ENCODE measurements around the gene URB1. TPM values are rescaled to one million over a fixed set of nuclear protein-coding genes. Genes with fewer than 3 reads are reported as not detected.

The URB1 gene
- total RNA-seq, 2 donors from 2014 or later: 15.4 to 16.7 TPM

DNA sequence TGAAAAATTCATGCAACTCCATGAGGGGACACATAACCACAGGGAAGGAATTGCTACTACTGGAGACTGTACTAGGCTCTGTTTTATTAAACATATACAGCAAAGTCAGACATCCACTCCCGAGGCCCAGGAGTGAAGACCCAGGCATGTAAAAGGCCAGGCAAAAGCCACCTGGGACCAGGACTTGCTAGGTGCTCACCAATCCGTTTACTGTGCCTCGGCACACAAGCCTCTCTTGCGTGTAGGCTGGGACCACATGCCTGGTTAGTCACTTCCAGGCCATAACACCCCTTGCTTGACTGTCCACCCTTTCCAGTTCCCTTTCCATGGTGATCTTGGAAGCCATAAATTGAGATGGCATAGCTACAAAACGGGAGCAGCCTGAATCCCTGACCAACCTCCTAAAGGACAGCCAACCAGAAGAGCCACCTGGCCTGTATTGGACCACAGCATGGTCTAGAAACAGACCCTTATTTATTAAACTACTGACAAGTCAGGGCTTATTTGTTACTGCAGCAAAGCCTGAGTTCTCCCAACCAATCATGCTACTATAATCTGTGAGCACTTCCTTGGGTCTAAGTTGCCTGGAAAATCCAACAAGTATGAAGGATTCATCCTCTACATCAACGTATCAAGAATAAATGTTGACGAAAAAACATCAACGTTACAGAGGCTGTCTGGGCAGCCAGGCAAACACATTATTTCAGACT lies 39.7 kb downstream of the URB1 start:
- H3K9me3 Mint-ChIP-seq: no peaks in the 10 kb centered on the region
- H3K36me3 Mint-ChIP-seq (ENCODE audit: insufficient read depth in 2 of 2): peaks cover 18 to 32% of the 10 kb centered on the region in 2 donors
- H3K27me3 Mint-ChIP-seq (ENCODE audit: low read depth): no peaks in the 10 kb centered on the region
- H3K27ac Mint-ChIP-seq: no peak overlapping the region
- ATAC-seq (replicated peaks in 1 of 2) (no peak), DNase-seq (no peak)
- H3K4me3 Mint-ChIP-seq: no peak overlapping the region
- no peaks in the 10 kb centered on the region for H3K4me1 Mint-ChIP-seq (ENCODE audit: low read depth)

GRCh38 chr21:32352526-32352925 lies 40.3 kb downstream of the URB1 start:
- Mint-ChIP-seq H3K36me3 (ENCODE audit: insufficient read depth in 2 of 2) (peaks cover 21 to 37% of the 10 kb centered on the region in 2 donors), H3K27me3 (ENCODE audit: low read depth) (no peaks in the 10 kb centered on the region), H3K27ac (no peak overlapping the region), H3K4me1 (ENCODE audit: low read depth) (no peaks in the 10 kb centered on the region), H3K4me3 (no peak overlapping the region), H3K9me3 (no peaks in the 10 kb centered on the region)
- ATAC-seq (replicated peaks in 1 of 2): no peak
- no peak for DNase-seq

DNA sequence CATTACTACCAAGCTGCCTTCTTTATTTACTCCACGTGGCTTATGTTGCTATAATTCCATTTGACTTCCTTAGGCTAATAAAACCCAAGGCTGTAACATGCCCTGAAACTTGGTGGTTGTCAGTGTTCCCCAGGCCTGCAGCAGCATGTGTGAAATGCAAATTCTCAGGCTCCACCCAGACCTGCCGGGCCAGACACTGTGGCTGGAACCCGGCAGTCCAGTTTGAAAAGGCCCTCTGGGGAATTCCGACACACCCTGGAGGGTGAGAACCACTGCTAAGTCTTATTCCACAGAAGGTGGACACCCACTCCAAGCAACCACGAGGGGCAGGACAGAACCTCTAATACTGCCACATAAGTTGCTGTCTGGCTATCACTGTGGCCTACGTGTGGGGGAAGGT lies 41.4 kb downstream of the URB1 start:
- H3K27ac Mint-ChIP-seq: no peak overlapping the region
- H3K4me3 Mint-ChIP-seq: no peak overlapping the region
- H3K27me3 Mint-ChIP-seq (ENCODE audit: low read depth): no peaks in the 10 kb centered on the region
- H3K4me1 Mint-ChIP-seq (ENCODE audit: low read depth): no peaks in the 10 kb centered on the region
- ATAC-seq (replicated peaks in 1 of 2) (no peak), DNase-seq (no peak)
- H3K9me3 Mint-ChIP-seq: no peaks in the 10 kb centered on the region
- peaks cover 19 to 35% of the 10 kb centered on the region in 2 donors for H3K36me3 Mint-ChIP-seq (ENCODE audit: insufficient read depth in 2 of 2)

- Mint-ChIP-seq H3K9me3 (no peaks in the 10 kb centered on the region), H3K36me3 (ENCODE audit: insufficient read depth in 2 of 2) (peaks cover 20 to 35% of the 10 kb centered on the region in 2 donors), H3K4me1 (ENCODE audit: low read depth) (no peaks in the 10 kb centered on the region), H3K27ac (no peak overlapping the region), H3K4me3 (no peak overlapping the region), H3K27me3 (ENCODE audit: low read depth) (no peaks in the 10 kb centered on the region)
- DNase-seq (no peak), ATAC-seq (replicated peaks in 1 of 2) (no peak)
Observed at GRCh38 chr21:32350981-32351380, 41.8 kb downstream of the URB1 start.

GRCh38 chr21:32350211-32350980 lies 42.4 kb downstream of the URB1 start:
- Mint-ChIP-seq H3K36me3 (ENCODE audit: insufficient read depth in 2 of 2) (peaks cover 22 to 38% of the 10 kb centered on the region in 2 donors), H3K27ac (no peak overlapping the region), H3K4me3 (no peak overlapping the region), H3K27me3 (ENCODE audit: low read depth) (no peaks in the 10 kb centered on the region), H3K4me1 (ENCODE audit: low read depth) (no peaks in the 10 kb centered on the region), H3K9me3 (no peaks in the 10 kb centered on the region)
- ATAC-seq (replicated peaks in 1 of 2): no peak
- DNase-seq: no peak

GRCh38 chr21:32349333-32349944 lies 43.4 kb downstream of the URB1 start:
- DNase-seq (no peak), ATAC-seq (replicated peaks in 1 of 2) (peak; percentile 34 to 47)
- Mint-ChIP-seq H3K27ac (no peak overlapping the region), H3K36me3 (ENCODE audit: insufficient read depth in 2 of 2) (peaks cover 29 to 48% of the 10 kb centered on the region in 2 donors), H3K9me3 (peaks cover 0 to 4% of the 10 kb centered on the region in 2 donors), H3K4me3 (no peak overlapping the region), H3K4me1 (ENCODE audit: low read depth) (no peaks in the 10 kb centered on the region), H3K27me3 (ENCODE audit: low read depth) (no peaks in the 10 kb centered on the region)

DNA sequence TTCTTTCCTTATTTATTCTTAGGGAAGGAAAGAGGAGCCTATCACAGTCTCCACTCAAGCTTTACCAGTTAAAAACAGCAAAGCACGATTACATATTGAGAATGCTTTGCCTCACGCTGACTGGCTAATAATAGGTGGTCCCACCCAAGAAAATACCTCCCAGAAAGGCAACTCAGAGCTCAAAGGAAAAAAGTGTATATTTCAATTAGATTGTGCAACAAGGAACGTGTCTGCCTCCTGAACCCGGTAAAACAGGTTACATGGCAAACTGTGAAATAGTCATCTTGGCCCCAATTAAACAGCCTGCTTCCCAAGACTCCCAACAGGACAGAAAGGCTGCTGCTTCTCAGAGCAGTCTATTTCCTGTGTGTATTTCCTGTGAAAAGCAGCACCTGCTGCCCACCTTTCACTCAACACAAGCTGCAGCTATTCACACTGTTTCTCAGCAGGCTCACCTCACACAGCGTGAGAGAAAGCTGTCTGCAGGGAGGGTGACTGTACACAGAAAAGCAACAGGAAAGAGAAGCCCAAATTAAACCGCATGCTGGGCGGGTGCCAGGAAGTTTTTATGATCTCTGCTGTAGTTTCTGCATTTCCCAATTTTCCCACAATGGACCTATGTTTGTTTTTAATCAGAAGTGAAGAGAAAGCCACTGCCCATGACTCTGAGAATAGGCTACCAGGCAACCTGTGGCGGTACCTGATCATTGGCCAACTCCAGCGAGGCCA lies 44.0 kb downstream of the URB1 start:
- H3K9me3 Mint-ChIP-seq: peaks cover 0 to 4% of the 10 kb centered on the region in 2 donors
- H3K27ac Mint-ChIP-seq: no peak overlapping the region
- ATAC-seq (replicated peaks in 1 of 2) (no peak), DNase-seq (no peak)
- H3K27me3 Mint-ChIP-seq (ENCODE audit: low read depth): no peaks in the 10 kb centered on the region
- no peak overlapping the region for H3K4me3 Mint-ChIP-seq
- peaks cover 31 to 52% of the 10 kb centered on the region in 2 donors for H3K36me3 Mint-ChIP-seq (ENCODE audit: insufficient read depth in 2 of 2)
- H3K4me1 Mint-ChIP-seq (ENCODE audit: low read depth): no peaks in the 10 kb centered on the region

DNA sequence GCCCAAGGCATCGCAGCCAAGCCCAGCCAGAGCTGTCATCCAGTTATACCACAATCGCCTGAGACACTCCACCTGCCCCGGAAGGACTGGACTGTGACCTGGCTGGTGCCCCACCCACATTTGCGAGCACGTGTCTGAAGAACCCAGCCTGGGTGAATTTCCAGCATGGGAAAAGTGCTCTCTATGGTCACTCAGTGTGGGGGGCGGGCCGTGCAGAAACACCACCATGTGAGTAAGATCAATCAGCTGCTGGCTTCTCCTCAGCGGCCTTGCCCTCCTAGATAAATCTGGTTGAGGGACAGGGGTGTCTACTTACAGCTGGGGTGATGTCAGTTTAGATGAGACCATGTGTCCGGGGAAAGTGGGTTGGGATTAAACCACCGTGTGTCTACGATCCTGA lies 44.8 kb downstream of the URB1 start:
- DNase-seq (no peak), ATAC-seq (replicated peaks in 1 of 2) (no peak)
- H3K4me3 Mint-ChIP-seq: no peak overlapping the region
- H3K27ac Mint-ChIP-seq: no peak overlapping the region
- peaks cover 0 to 4% of the 10 kb centered on the region in 2 donors for H3K9me3 Mint-ChIP-seq
- H3K36me3 Mint-ChIP-seq (ENCODE audit: insufficient read depth in 2 of 2): peaks cover 33 to 59% of the 10 kb centered on the region in 2 donors
- H3K4me1 Mint-ChIP-seq (ENCODE audit: low read depth): no peaks in the 10 kb centered on the region
- no peaks in the 10 kb centered on the region for H3K27me3 Mint-ChIP-seq (ENCODE audit: low read depth)

- H3K9me3 Mint-ChIP-seq: peaks cover 0 to 4% of the 10 kb centered on the region in 2 donors
- no peaks in the 10 kb centered on the region for H3K27me3 Mint-ChIP-seq (ENCODE audit: low read depth)
- H3K4me1 Mint-ChIP-seq (ENCODE audit: low read depth): no peaks in the 10 kb centered on the region
- peaks cover 33 to 62% of the 10 kb centered on the region in 2 donors for H3K36me3 Mint-ChIP-seq (ENCODE audit: insufficient read depth in 2 of 2)
- H3K4me3 Mint-ChIP-seq: no peak overlapping the region
- no peak for ATAC-seq (replicated peaks in 1 of 2)
- H3K27ac Mint-ChIP-seq: no peak overlapping the region
- no peak for DNase-seq
Observed at GRCh38 chr21:32347351-32347750, 45.5 kb downstream of the URB1 start.

- ATAC-seq (replicated peaks in 1 of 2) (no peak), DNase-seq (no peak)
- Mint-ChIP-seq H3K4me1 (ENCODE audit: low read depth) (no peaks in the 10 kb centered on the region), H3K9me3 (peaks cover 0 to 4% of the 10 kb centered on the region in 2 donors), H3K27me3 (ENCODE audit: low read depth) (no peaks in the 10 kb centered on the region), H3K4me3 (no peak overlapping the region), H3K27ac (no peak overlapping the region), H3K36me3 (ENCODE audit: insufficient read depth in 2 of 2) (peaks cover 33 to 62% of the 10 kb centered on the region in 2 donors)
Observed at GRCh38 chr21:32346951-32347350, 45.9 kb downstream of the URB1 start.

DNA sequence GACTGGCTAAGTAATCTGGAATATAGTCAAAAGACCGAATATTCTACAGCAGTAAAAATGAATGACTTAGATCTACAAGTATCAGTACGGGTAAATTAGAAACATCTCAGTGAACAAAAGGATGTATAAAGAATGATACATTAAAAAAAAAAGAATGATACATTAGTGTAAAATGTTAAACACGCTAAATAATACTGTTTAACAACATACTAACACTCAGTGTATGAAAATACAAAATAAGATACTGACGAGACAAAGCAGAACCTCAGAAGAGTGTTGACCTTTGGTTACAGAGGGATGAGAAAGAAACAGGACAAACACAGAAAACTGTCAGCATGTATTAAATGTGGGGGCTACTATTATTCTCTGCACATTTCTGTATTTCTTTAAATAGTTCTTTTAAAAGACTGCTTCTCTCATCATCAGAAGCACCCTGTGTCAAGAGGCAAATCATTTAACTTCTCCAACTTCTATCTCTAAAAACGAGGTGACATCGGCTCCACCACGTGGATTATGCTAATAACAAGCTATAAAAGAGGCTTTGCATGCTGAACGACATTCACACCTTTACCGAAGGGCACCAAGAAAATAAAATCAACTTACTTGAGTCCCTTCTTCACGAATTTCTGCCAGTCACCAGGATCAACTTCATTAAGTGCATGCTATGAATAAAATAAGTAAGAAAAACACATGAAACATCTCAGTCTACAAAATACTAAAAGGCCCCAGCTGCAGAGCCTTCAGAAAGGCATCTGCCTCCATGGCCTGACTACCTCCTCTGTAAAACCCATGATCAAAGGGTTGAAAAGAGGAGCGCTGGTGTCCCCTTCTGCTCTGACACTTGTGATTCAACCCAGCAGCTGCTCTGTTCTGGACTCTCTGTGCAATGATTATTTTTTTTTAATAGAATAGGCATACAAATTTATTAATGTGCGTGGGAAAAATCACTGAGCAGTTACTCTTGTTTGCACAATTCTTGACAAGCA lies 51.7 kb downstream of the URB1 start:
- ATAC-seq (replicated peaks in 1 of 2) (no peak), DNase-seq (no peak)
- H3K27me3 Mint-ChIP-seq (ENCODE audit: low read depth): no peaks in the 10 kb centered on the region
- peaks cover 0 to 4% of the 10 kb centered on the region in 2 donors for H3K9me3 Mint-ChIP-seq
- H3K4me1 Mint-ChIP-seq (ENCODE audit: low read depth): no peaks in the 10 kb centered on the region
- H3K27ac Mint-ChIP-seq: peak overlapping the region; percentile 72
- peaks cover 23 to 46% of the 10 kb centered on the region in 2 donors for H3K36me3 Mint-ChIP-seq (ENCODE audit: insufficient read depth in 2 of 2)
- H3K4me3 Mint-ChIP-seq: no peak overlapping the region
